Neural cell (in vitro differentiated cells): Measurements from ENCODE around the gene SLC1A1. TPM values are rescaled to one million over a fixed set of nuclear protein-coding genes. Genes with fewer than 3 reads are reported as not detected.

Source experiments
- H2AFZ ChIP-seq: fragments of 200-600, 300-800 bp; sonication (generic), shearing (Covaris generic); 2 replicates; pipeline ENCODE4 v1.6.0; 2014; ENCODE audit warnings: low read depth, mild to moderate bottlenecking, antibody characterized with exemption, low read length, moderate library complexity
- H3F3A ChIP-seq: fragments of 200-600 bp; shearing (Covaris generic); 2 replicates; pipeline ENCODE4 v1.6.1; 2016; ENCODE audit warnings: mild to moderate bottlenecking, moderate library complexity, mixed read lengths, antibody characterized with exemption, low read length; ENCODE audit not compliant: insufficient read depth, poor library complexity, severe bottlenecking
- H3K27ac ChIP-seq: fragments of 200-600, 300-800 bp; sonication (generic), shearing (Covaris generic); 2 replicates; pipeline ENCODE4 v1.5.1; 2014; ENCODE audit warnings: mild to moderate bottlenecking, low read length, moderate library complexity
- H3K27me3 ChIP-seq: fragments of 300-800, 200-600 bp; sonication (generic), shearing (Covaris generic); 2 replicates; pipeline ENCODE4 v1.6.0; 2014; ENCODE audit warnings: mild to moderate bottlenecking, low read depth, low read length, moderate library complexity; ENCODE audit not compliant: insufficient read depth
- H3K36me3 ChIP-seq: fragments of 300-800, 200-600 bp; sonication (generic), shearing (Covaris generic); 2 replicates; pipeline ENCODE4 v1.5.1; 2014; ENCODE audit warnings: mild to moderate bottlenecking, antibody characterized with exemption, low read length, moderate library complexity; ENCODE audit not compliant: insufficient read depth
- H3K4me2 ChIP-seq: fragments of 300-800, 200-600 bp; sonication (generic), shearing (Covaris generic); 2 replicates; pipeline ENCODE4 v1.6.0; 2014; ENCODE audit warnings: mild to moderate bottlenecking, low read length
- H3K4me3 ChIP-seq: fragments of 300-800, 200-600 bp; sonication (generic), shearing (Covaris generic); 2 replicates; pipeline ENCODE4 v1.5.1; 2014; ENCODE audit warnings: mild to moderate bottlenecking, low read length, moderate library complexity
- H3K79me2 ChIP-seq: fragments of 200-600 bp; shearing (Covaris generic); replicated peaks from 2 replicates; pipeline ENCODE4 v1.6.0; 2014; ENCODE audit warnings: mild to moderate bottlenecking, low read length, moderate library complexity; ENCODE audit not compliant: insufficient read depth
- H3K9ac ChIP-seq: fragments of 300-800, 200-600 bp; sonication (generic), shearing (Covaris generic); 2 replicates; pipeline ENCODE4 v1.6.1; 2016; ENCODE audit warnings: mild to moderate bottlenecking, low read length, mixed read lengths
- H3K9me2 ChIP-seq: fragments of 200-600 bp; shearing (Covaris generic); 2 replicates; pipeline ENCODE4 v1.6.1; 2016; ENCODE audit warnings: mild to moderate bottlenecking, low read length, mixed read lengths; ENCODE audit not compliant: insufficient read depth
- H3K9me3 ChIP-seq: fragments of 200-600, 300-800 bp; sonication (generic), shearing (Covaris generic); 2 replicates; pipeline ENCODE4 v1.6.1; 2016; ENCODE audit warnings: mild to moderate bottlenecking, mixed run types, low read length, moderate library complexity, mixed read lengths
- H4K20me1 ChIP-seq: fragments of 200-600 bp; shearing (Covaris generic); 2 replicates; pipeline ENCODE4 v1.6.1; 2016; ENCODE audit warnings: mild to moderate bottlenecking, mixed run types; ENCODE audit not compliant: insufficient read depth
- EP300 ChIP-seq: fragments of 450-650 bp; conservative IDR thresholded peaks from 2 replicates; pipeline ENCODE4 v1.6.1; 2014; ENCODE audit warnings: antibody characterized with exemption, mild to moderate bottlenecking, moderate library complexity; ENCODE audit not compliant: poor library complexity, severe bottlenecking
- EZH2 ChIP-seq: fragments of 200-600, 300-800 bp; shearing (Covaris generic), sonication (generic); IDR thresholded peaks from 2 replicates; pipeline ENCODE4 v1.6.1; 2014; ENCODE audit warnings: antibody characterized with exemption, low read length, borderline replicate concordance, mild to moderate bottlenecking; ENCODE audit not compliant: insufficient read depth, poor library complexity, severe bottlenecking
- MXI1 ChIP-seq: fragments of 450-650 bp; conservative IDR thresholded peaks from 2 replicates; pipeline ENCODE4 v1.6.1; 2014; ENCODE audit warnings: antibody characterized with exemption, mild to moderate bottlenecking; ENCODE audit not compliant: poor library complexity, severe bottlenecking
- POLR2AphosphoS5 ChIP-seq: IDR thresholded peaks from 2 replicates; pipeline ENCODE4 v1.6.1; 2012
- RAD21 ChIP-seq: fragments of 450-650 bp; conservative IDR thresholded peaks from 2 replicates; pipeline ENCODE4 v1.6.1; 2014; ENCODE audit warnings: antibody characterized with exemption, mild to moderate bottlenecking, moderate library complexity
- SMC3 ChIP-seq: fragments of 450-650 bp; conservative IDR thresholded peaks from 2 replicates; pipeline ENCODE4 v1.6.1; 2014; ENCODE audit warnings: antibody characterized with exemption, mild to moderate bottlenecking, moderate library complexity; ENCODE audit not compliant: poor library complexity
- TAF1 ChIP-seq: IDR thresholded peaks from 2 replicates; pipeline ENCODE4 v1.6.1; 2012; ENCODE audit warnings: low read depth
- polyA plus RNA-seq: library from polyadenylated mRNA; depleted of rRNA; stranded (reverse); fragments of >200 nt; gene quantifications from 2 replicates; pipeline ENCODE4 v1.2.3, GENCODE V29; 2014
- TF ChIP-seq, protein P1 (sequence below): fragments of 450-650 bp; IDR thresholded peaks from 2 replicates; pipeline ENCODE4 v1.5.1; 2014; ENCODE audit warnings: antibody characterized with exemption, mild to moderate bottlenecking, moderate library complexity; ENCODE audit not compliant: poor library complexity, severe bottlenecking
- TF ChIP-seq, protein P2 (sequence below): IDR thresholded peaks from 2 replicates; pipeline ENCODE4 v1.6.1; 2012; ENCODE audit warnings: borderline replicate concordance

SLC1A1 gene
- polyA plus RNA-seq, 1 donor from 2014 or later: 30.8 TPM

DNA sequence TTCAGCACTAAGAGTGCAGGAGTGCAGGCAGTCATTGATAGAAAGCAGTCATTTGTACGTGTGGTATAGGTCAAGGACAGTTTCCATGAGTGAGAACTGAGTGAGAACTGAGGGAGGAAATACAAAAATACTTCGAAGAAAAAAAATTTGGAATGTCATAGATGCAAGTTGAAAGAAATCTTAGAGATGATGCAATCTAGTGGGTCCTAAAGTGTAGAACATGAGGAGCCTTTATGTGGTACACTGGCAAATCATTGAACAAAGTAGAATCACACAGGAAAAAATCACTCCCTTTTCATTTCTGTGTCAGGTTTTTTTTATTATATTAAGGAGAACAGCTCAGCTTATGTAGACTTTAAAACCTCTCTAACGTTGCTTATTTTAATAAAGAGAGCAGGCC, 26.4 kb upstream of the SLC1A1 start:
- H3K4me3 ChIP-seq: no peak overlapping the region
- H3K79me2 ChIP-seq: no peaks in the 10 kb centered on the region
- H3K4me2 ChIP-seq: no peak overlapping the region
- H3K27ac ChIP-seq: no peak overlapping the region
- H2AFZ ChIP-seq: no peak overlapping the region
- no peaks in the 10 kb centered on the region for H3K9me3 ChIP-seq
- H3K9ac ChIP-seq: no peak overlapping the region
- no peaks in the 10 kb centered on the region for H4K20me1 ChIP-seq
- no peaks in the 10 kb centered on the region for H3F3A ChIP-seq
- H3K36me3 ChIP-seq: no peaks in the 10 kb centered on the region
- no peaks in the 10 kb centered on the region for H3K9me2 ChIP-seq
- TF ChIP-seq POLR2AphosphoS5 (no peak), SMC3 (no peak), RAD21 (no peak), TAF1 (no peak), EP300 (no peak), MXI1 (no peak), EZH2 (no peak)
- TF ChIP-seq, protein P1, sequence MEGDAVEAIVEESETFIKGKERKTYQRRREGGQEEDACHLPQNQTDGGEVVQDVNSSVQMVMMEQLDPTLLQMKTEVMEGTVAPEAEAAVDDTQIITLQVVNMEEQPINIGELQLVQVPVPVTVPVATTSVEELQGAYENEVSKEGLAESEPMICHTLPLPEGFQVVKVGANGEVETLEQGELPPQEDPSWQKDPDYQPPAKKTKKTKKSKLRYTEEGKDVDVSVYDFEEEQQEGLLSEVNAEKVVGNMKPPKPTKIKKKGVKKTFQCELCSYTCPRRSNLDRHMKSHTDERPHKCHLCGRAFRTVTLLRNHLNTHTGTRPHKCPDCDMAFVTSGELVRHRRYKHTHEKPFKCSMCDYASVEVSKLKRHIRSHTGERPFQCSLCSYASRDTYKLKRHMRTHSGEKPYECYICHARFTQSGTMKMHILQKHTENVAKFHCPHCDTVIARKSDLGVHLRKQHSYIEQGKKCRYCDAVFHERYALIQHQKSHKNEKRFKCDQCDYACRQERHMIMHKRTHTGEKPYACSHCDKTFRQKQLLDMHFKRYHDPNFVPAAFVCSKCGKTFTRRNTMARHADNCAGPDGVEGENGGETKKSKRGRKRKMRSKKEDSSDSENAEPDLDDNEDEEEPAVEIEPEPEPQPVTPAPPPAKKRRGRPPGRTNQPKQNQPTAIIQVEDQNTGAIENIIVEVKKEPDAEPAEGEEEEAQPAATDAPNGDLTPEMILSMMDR: no peak
- TF ChIP-seq, protein P2, sequence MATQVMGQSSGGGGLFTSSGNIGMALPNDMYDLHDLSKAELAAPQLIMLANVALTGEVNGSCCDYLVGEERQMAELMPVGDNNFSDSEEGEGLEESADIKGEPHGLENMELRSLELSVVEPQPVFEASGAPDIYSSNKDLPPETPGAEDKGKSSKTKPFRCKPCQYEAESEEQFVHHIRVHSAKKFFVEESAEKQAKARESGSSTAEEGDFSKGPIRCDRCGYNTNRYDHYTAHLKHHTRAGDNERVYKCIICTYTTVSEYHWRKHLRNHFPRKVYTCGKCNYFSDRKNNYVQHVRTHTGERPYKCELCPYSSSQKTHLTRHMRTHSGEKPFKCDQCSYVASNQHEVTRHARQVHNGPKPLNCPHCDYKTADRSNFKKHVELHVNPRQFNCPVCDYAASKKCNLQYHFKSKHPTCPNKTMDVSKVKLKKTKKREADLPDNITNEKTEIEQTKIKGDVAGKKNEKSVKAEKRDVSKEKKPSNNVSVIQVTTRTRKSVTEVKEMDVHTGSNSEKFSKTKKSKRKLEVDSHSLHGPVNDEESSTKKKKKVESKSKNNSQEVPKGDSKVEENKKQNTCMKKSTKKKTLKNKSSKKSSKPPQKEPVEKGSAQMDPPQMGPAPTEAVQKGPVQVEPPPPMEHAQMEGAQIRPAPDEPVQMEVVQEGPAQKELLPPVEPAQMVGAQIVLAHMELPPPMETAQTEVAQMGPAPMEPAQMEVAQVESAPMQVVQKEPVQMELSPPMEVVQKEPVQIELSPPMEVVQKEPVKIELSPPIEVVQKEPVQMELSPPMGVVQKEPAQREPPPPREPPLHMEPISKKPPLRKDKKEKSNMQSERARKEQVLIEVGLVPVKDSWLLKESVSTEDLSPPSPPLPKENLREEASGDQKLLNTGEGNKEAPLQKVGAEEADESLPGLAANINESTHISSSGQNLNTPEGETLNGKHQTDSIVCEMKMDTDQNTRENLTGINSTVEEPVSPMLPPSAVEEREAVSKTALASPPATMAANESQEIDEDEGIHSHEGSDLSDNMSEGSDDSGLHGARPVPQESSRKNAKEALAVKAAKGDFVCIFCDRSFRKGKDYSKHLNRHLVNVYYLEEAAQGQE: no peak
- no peaks in the 10 kb centered on the region for H3K27me3 ChIP-seq

DNA sequence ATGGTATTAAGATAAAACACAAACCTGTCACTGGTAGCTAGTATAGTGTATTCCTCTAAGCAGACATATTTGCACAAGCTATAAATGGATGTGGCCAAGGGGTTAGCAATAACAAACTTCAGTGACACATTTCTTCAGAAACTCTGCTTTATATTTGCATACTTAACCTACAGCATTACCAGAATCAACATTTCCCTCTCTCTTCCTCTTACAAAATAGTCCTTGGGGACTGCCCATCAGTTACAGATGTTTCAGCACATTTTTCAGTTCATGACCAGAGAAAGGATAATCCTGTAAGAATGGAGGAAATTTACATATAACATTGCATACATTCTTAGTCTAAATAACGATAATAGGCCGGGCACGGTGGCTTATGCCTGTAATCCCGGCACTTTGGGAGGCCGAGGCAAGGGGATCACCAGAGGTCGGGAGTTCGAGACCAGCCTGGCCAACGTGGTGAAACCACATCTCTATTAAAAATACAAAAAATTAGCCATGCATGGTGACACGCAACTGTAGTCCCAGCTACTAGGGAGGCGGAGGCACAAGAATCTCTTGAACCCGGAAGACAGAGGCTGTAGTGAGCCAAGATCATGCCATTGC, 25.3 kb upstream of the SLC1A1 start:
- Histone ChIP-seq H3K36me3 (no peaks in the 10 kb centered on the region), H3K4me3 (no peak overlapping the region), H2AFZ (no peak overlapping the region), H3K27ac (no peak overlapping the region), H4K20me1 (no peaks in the 10 kb centered on the region), H3K27me3 (no peaks in the 10 kb centered on the region), H3K9ac (no peak overlapping the region), H3F3A (no peaks in the 10 kb centered on the region), H3K4me2 (no peak overlapping the region), H3K9me3 (no peaks in the 10 kb centered on the region), H3K9me2 (no peaks in the 10 kb centered on the region), H3K79me2 (no peaks in the 10 kb centered on the region)
- TF ChIP-seq RAD21 (no peak), EP300 (no peak), TAF1 (no peak), MXI1 (no peak), POLR2AphosphoS5 (no peak), EZH2 (no peak), SMC3 (no peak)
- TF ChIP-seq, protein P2: no peak
- TF ChIP-seq, protein P1: no peak
